NCI-H446 (cell line): Measurements from ENCODE around the gene ICA1.
"Not testable (repeated sequence)": the region's sequence is repeated elsewhere in the genome, so short reads cannot be mapped to it uniquely, and the experiment has no call there.

Source experiments
- DNase-seq, 2 experiments: peaks; one replicate each; lab custom pipeline; 2025; lab: John Stamatoyannopoulos, UW

ICA1 gene

GRCh38 chr7:8092140-8092539 is 169.8 kb downstream of the ICA1 start:
- no peak for DNase-seq

GRCh38 chr7:8089036-8089780 is 172.8 kb downstream of the ICA1 start:
- no peak for DNase-seq

- DNase-seq: no peak
Measured at GRCh38 chr7:8086239-8086638, 175.7 kb downstream of the ICA1 start.

GRCh38 chr7:8085420-8085819 is 176.5 kb downstream of the ICA1 start:
- no peak for DNase-seq

- no peak for DNase-seq
Measured at GRCh38 chr7:8084836-8085235, 177.1 kb downstream of the ICA1 start.

GRCh38 chr7:8082762-8083161 is 179.2 kb downstream of the ICA1 start:
- DNase-seq: no peak

GRCh38 chr7:8078418-8078817 is 183.5 kb downstream of the ICA1 start:
- DNase-seq: no peak

- peak in 1 of 2 experiments; percentile 30 for DNase-seq
Measured at GRCh38 chr7:8070451-8071180, 191.4 kb downstream of the ICA1 start.

- no peak for DNase-seq
Measured at GRCh38 chr7:8068892-8069686, 192.9 kb downstream of the ICA1 start.

GRCh38 chr7:8065356-8065813 is 196.6 kb downstream of the ICA1 start:
- DNase-seq: no peak

- no peak for DNase-seq
Measured at GRCh38 chr7:8064828-8065227, 197.1 kb downstream of the ICA1 start.

GRCh38 chr7:8063706-8064297 is 198.2 kb downstream of the ICA1 start:
- peak; percentile 13 to 45 for DNase-seq

GRCh38 chr7:8063300-8063699 is 198.7 kb downstream of the ICA1 start:
- DNase-seq: not testable (repeated sequence)
